A549 (cell line): ENCODE results near the gene PRKD2. TPM values are rescaled to one million over a fixed set of nuclear protein-coding genes. Genes with fewer than 3 reads are reported as not detected.

Experiments
- ATAC-seq, 2 experiments: fragments of 200-7000 bp in 1 of 2; fragments of >200 bp in 1 of 2; cut with Nextera tagmentation in 1 of 2; cut with Tn5 transposase in 1 of 2; 3 replicates each; pipeline versions ENCODE4 v1.8.0 to v1.9.1; 2018 to 2020; ENCODE audit warnings: mild to moderate bottlenecking in 1 of 2, moderate library complexity in 1 of 2
- CTCF ChIA-PET: fragments of 300-600 bp; sonication (Branson Sonifier 250); formaldehyde crosslinking; extraction: SDS; loops from one replicate; lab custom pipeline; 2021; ENCODE audit warnings: antibody characterized with exemption, inconsistent platforms; lab: Yijun Ruan, JAX
- POLR2A ChIA-PET: fragments of 350-600 bp; formaldehyde crosslinking; extraction: SDS; loops from one replicate; lab custom pipeline; 2021; ENCODE audit warnings: antibody characterized with exemption, inconsistent platforms; lab: Yijun Ruan, JAX
- DNase-seq, 2 experiments: peaks; one replicate each; pipeline versions ENCODE4 v3.0.0 to v3.0.0-alpha.2; 2011 to 2016; ENCODE audit warnings: low read depth in 1 of 2, low spot score in 1 of 2
- FAIRE-seq: peaks from 2 replicates; lab custom pipeline; 2011; peaks lifted over from hg19 to GRCh38; lab: Jason Lieb, UNC
- H3K27ac ChIP-seq, 2 experiments: fragments of >200 bp; sonication (Bioruptor Twin); formaldehyde crosslinking; 3 replicates each; pipeline ENCODE4 v1.5.1; 2016 to 2017
- H3K4me1 ChIP-seq: fragments of >200 bp; sonication (Bioruptor Twin); formaldehyde crosslinking; 3 replicates; pipeline ENCODE4 v1.6.1; 2016
- H3K4me2 ChIP-seq: fragments of >200 bp; sonication (Bioruptor Twin); formaldehyde crosslinking; 3 replicates; pipeline ENCODE4 v1.6.1; 2016
- H3K4me3 ChIP-seq: fragments of >200 bp; sonication (Bioruptor Twin); formaldehyde crosslinking; 3 replicates; pipeline ENCODE4 v1.5.1; 2016
- H3K9me3 ChIP-seq: fragments of >200 bp; sonication (Bioruptor Twin); formaldehyde crosslinking; 3 replicates; pipeline ENCODE4 v1.6.1; 2016
- ATOH8 ChIP-seq: fragments of 250-450 bp; sonication (Bioruptor Pico); IDR thresholded peaks from 2 replicates; pipeline ENCODE4 v1.5.0; 2020; ENCODE audit warnings: low read depth, mild to moderate bottlenecking, moderate library complexity
- BCL3 ChIP-seq: fragments of >200 bp; sonication (Bioruptor Twin); formaldehyde crosslinking; IDR thresholded peaks from 3 replicates; pipeline ENCODE4 v1.6.1; 2016
- BHLHE40 ChIP-seq: IDR thresholded peaks from 2 replicates; pipeline ENCODE4 v1.6.1; 2012; ENCODE audit warnings: low read depth, low read length, inconsistent platforms
- CBX2 ChIP-seq: fragments of 200-600 bp; sonication (generic); IDR thresholded peaks from 2 replicates; pipeline ENCODE4 v1.6.1; 2016; ENCODE audit warnings: low read depth, mild to moderate bottlenecking, borderline replicate concordance
- CEBPB ChIP-seq, 2 experiments: fragments of >200 bp in 1 of 2; sonication (Bioruptor Twin) in 1 of 2; formaldehyde crosslinking in 1 of 2; IDR thresholded peaks; 2 replicates each; pipeline ENCODE4 v1.6.1; 2012 to 2016
- E2F6 ChIP-seq: IDR thresholded peaks from 2 replicates; pipeline ENCODE4 v1.6.1; 2012; ENCODE audit warnings: low read depth, borderline replicate concordance
- EHF ChIP-seq: fragments of 250-450 bp; sonication (Bioruptor Pico); IDR thresholded peaks from 2 replicates; pipeline ENCODE4 v1.5.0; 2020; ENCODE audit warnings: mild to moderate bottlenecking
- EHMT2 ChIP-seq: fragments of 200-600 bp; sonication (generic); IDR thresholded peaks from 2 replicates; pipeline ENCODE4 v1.6.1; 2016; ENCODE audit warnings: antibody characterized with exemption, low read depth, mild to moderate bottlenecking, moderate library complexity
- ESRRA ChIP-seq: fragments of 150-350 bp; IDR thresholded peaks from 2 replicates; pipeline ENCODE4 v1.6.1; 2014; ENCODE audit warnings: mild to moderate bottlenecking, low read length, borderline replicate concordance
- FOSL2 ChIP-seq, 2 experiments: fragments of 450-650 bp in 1 of 2; fragments of >200 bp in 1 of 2; sonication (Bioruptor Twin) in 1 of 2; formaldehyde crosslinking; IDR thresholded peaks; 2 replicates each; pipeline versions ENCODE4 v1.5.0 to v1.6.1; 2016 to 2020; ENCODE audit warnings: mild to moderate bottlenecking in 1 of 2, moderate library complexity in 1 of 2
- HDAC2 ChIP-seq: fragments of 200-600 bp; sonication (generic); IDR thresholded peaks from 2 replicates; pipeline ENCODE4 v1.6.1; 2016
- HMGXB4 ChIP-seq: fragments of 250-450 bp; sonication (Bioruptor Pico); IDR thresholded peaks from 2 replicates; pipeline ENCODE4 v1.5.0; 2021; ENCODE audit warnings: mild to moderate bottlenecking, moderate library complexity, borderline replicate concordance
- HOXB13 ChIP-seq: fragments of 250-450 bp; sonication (Bioruptor Pico); IDR thresholded peaks from 2 replicates; pipeline ENCODE4 v1.5.0; 2020; ENCODE audit warnings: low read depth, mild to moderate bottlenecking, moderate library complexity
- HOXB5 ChIP-seq: fragments of 250-450 bp; sonication (Bioruptor Pico); IDR thresholded peaks from 2 replicates; pipeline ENCODE4 v1.5.0; 2020; ENCODE audit warnings: mild to moderate bottlenecking, moderate library complexity
- KDM1A ChIP-seq: fragments of 200-600 bp; sonication (generic); IDR thresholded peaks from 2 replicates; pipeline ENCODE4 v1.6.1; 2016; ENCODE audit warnings: low read depth, mild to moderate bottlenecking
- KDM5A ChIP-seq: fragments of 200-600 bp; sonication (generic); IDR thresholded peaks from 2 replicates; pipeline ENCODE4 v1.6.1; 2016; ENCODE audit warnings: antibody characterized with exemption, mild to moderate bottlenecking
- MAFK ChIP-seq: fragments of 450-650 bp; IDR thresholded peaks from 2 replicates; pipeline ENCODE4 v1.6.1; 2014; ENCODE audit not compliant: partially characterized antibody
- MAX ChIP-seq: IDR thresholded peaks from 2 replicates; pipeline ENCODE4 v1.6.1; 2012
- MAZ ChIP-seq: fragments of 150-350 bp; IDR thresholded peaks from 2 replicates; pipeline ENCODE4 v1.6.1; 2014; ENCODE audit warnings: antibody characterized with exemption, low read depth, low read length, borderline replicate concordance
- MYC ChIP-seq: IDR thresholded peaks from 2 replicates; pipeline ENCODE4 v1.6.1; 2012; ENCODE audit warnings: mild to moderate bottlenecking, inconsistent platforms, low read length, improper control_type of control experiment, borderline replicate concordance
- NR3C1 ChIP-seq: fragments of >200 bp; sonication (Bioruptor Twin); formaldehyde crosslinking; IDR thresholded peaks from 3 replicates; pipeline ENCODE4 v1.6.1; 2017
- POLR2AphosphoS2 ChIP-seq: conservative IDR thresholded peaks from 2 replicates; pipeline ENCODE4 v1.6.1; 2012; ENCODE audit warnings: low read length, improper control_type of control experiment, inconsistent platforms
- RARB ChIP-seq: fragments of 250-450 bp; sonication (Bioruptor Pico); IDR thresholded peaks from 2 replicates; pipeline ENCODE4 v1.8.0; 2021; ENCODE audit warnings: mild to moderate bottlenecking, moderate library complexity
- SREBF2 ChIP-seq: fragments of 450-650 bp; IDR thresholded peaks from 2 replicates; pipeline ENCODE4 v1.6.1; 2014; ENCODE audit warnings: mild to moderate bottlenecking, moderate library complexity
- TP53 ChIP-seq: fragments of 250-450 bp; sonication (Bioruptor Pico); IDR thresholded peaks from 2 replicates; pipeline ENCODE4 v1.5.0; 2021; ENCODE audit warnings: mild to moderate bottlenecking, moderate library complexity
- ZC3H11A ChIP-seq: fragments of 450-650 bp; IDR thresholded peaks from 2 replicates; pipeline ENCODE4 v1.6.1; 2014; ENCODE audit warnings: antibody characterized with exemption, mild to moderate bottlenecking
- ZFP36 ChIP-seq: fragments of 450-650 bp; IDR thresholded peaks from 2 replicates; pipeline ENCODE4 v1.6.1; 2014; ENCODE audit warnings: borderline replicate concordance; ENCODE audit not compliant: partially characterized antibody
- WGBS: methylation state at CpG from one replicate; pipeline ENCODE4 v1.1.6; 2017; ENCODE audit errors: missing lambda C conversion rate; 5-methylcytosine and 5-hydroxymethylcytosine counted together
- polyA plus RNA-seq, 4 experiments: library from polyadenylated mRNA; depleted of rRNA in 3 of 4; stranded (reverse); fragments of >200 nt; fragmentation: RNase III in 1 of 4; extraction: RNeasy Plus Mini Kit Qiagen cat#74134 plus additional on column Dnase treatment in 1 of 4; gene quantifications; 2 replicates in 3 of 4; 3 replicates in 1 of 4; pipeline ENCODE4 v1.2.3, GENCODE V29; 2011 to 2017

The PRKD2 gene
- polyA plus RNA-seq, 2 of the 4 experiments (the other 2 are of a cell fraction): 8.3 to 24.6 TPM

- peak overlapping the region; percentile 98 for H3K4me3 ChIP-seq
- ChIA-PET POLR2A (interaction anchor here (0.6 kb wide), 1 partner anchor 24 kb away, joined by 3 read pairs; no protein-coding TSS in a partner anchor), CTCF (interaction anchor here (1.1 to 12.9 kb wide), 11 partner anchors 9 to 246 kb away, joined by 3 to 205 read pairs (median 7); no protein-coding TSS in a partner anchor)
- peak in 1 of 2 experiments; percentile 13; a peak in 3 of 6 replicates for ATAC-seq
- no peak for FAIRE-seq
- H3K27ac ChIP-seq: peak overlapping the region; percentile 99 to 100
- H3K9me3 ChIP-seq: no peaks in the 10 kb centered on the region
- WGBS: 20% methylated on average over 8 of the region's 8 CpGs
- H3K4me2 ChIP-seq: peak overlapping the region; percentile 95
- no peak for DNase-seq
- TF ChIP-seq ESRRA (no peak), ATOH8 (CRISPR knock-in tag) (no peak), KDM1A (no peak), EHF (CRISPR knock-in tag) (no peak), MAZ (no peak), RARB (CRISPR knock-in tag) (no peak), BHLHE40 (no peak), HDAC2 (no peak), TP53 (CRISPR knock-in tag) (no peak), MAFK (no peak), ZFP36 (no peak), CEBPB (IDR thresholded peaks at IDR 0.05) (no peak), HOXB13 (CRISPR knock-in tag) (no peak)
- H3K4me1 ChIP-seq: peaks cover 17% of the 10 kb centered on the region
Observed at GRCh38 chr19:46745030-46745429, 28.1 kb upstream of the PRKD2 start.

GRCh38 chr19:46744005-46744691, 27.2 kb upstream of the PRKD2 start:
- CTCF ChIA-PET: interaction anchor here (1.1 to 12.9 kb wide), 12 partner anchors 10 to 247 kb away, joined by 3 to 205 read pairs (median 7); no protein-coding TSS in a partner anchor
- TF ChIP-seq POLR2AphosphoS2 (no peak), NR3C1 (no peak), HOXB5 (CRISPR knock-in tag) (no peak), RARB (CRISPR knock-in tag) (no peak), CEBPB (IDR thresholded peaks at IDR 0.05) (no peak), MAX (no peak), FOSL2 (IDR thresholded peaks at IDR 0.05) (no peak), FOSL2 (CRISPR knock-in tag; IDR thresholded peaks at IDR 0.05) (no peak), ZFP36 (no peak), CBX2 (no peak), BCL3 (no peak), E2F6 (no peak), KDM5A (no peak), SREBF2 (no peak), KDM1A (no peak), EHMT2 (no peak), ZC3H11A (no peak), HMGXB4 (CRISPR knock-in tag) (no peak), MYC (no peak)

More at GRCh38 chr19:46744005-46744691, 27.2 kb upstream of the PRKD2 start:
- POLR2A ChIA-PET: no interaction called here
- Histone ChIP-seq H3K27ac (no peak overlapping the region), H3K4me3 (peak overlapping the region; percentile 98; the same call in 2 of the 3 replicates), H3K4me1 (peaks cover 17% of the 10 kb centered on the region), H3K9me3 (no peaks in the 10 kb centered on the region), H3K4me2 (peak overlapping the region; percentile 95)
- WGBS: 90% methylated on average over 12 of the region's 12 CpGs
- no peak for ATAC-seq
- no peak for DNase-seq
- no peak for FAIRE-seq
